ENCODE measurements around the gene HPX.
A peak's percentile ranks its signal among the peaks of the same experiment; 100 is the strongest.

The HPX gene

DNA sequence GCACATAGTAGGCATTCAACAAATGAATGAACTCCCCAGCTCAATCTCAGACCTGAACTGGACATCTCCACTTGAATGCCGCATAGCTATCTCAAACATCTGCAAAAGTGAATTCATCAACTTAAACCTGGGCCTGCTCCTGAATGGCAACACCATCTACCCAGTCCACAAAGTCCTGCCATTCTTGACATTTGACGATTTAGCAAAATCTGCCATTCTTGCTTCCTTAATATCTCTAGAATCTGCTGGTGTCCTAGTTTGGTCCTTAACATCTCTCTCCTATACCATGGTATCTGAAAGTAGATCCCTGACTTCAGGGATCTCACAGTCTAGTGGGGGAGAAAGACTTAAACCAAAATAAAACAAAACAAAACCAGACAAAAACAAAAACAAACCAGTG lies 12.4 kb upstream of the HPX start:
- Histone ChIP-seq H3K27ac (replicated peaks) (no peak overlapping the region), H3K27me3 (ENCODE audit: insufficient read depth, poor library complexity, severe bottlenecking) (no peaks in the 10 kb centered on the region), H3K4me3 (replicated peaks; ENCODE audit: insufficient read depth, low read length) (no peak overlapping the region)
- TF ChIP-seq POLR2AphosphoS5 (IDR thresholded peaks at IDR 0.05; ENCODE audit: low read depth) (no peak), GABPA (IDR thresholded peaks at IDR 0.05; ENCODE audit: low read depth) (no peak), SPI1 (IDR thresholded peaks at IDR 0.05; ENCODE audit: borderline replicate concordance, low read depth) (no peak)
- TF ChIP-seq, protein P1, sequence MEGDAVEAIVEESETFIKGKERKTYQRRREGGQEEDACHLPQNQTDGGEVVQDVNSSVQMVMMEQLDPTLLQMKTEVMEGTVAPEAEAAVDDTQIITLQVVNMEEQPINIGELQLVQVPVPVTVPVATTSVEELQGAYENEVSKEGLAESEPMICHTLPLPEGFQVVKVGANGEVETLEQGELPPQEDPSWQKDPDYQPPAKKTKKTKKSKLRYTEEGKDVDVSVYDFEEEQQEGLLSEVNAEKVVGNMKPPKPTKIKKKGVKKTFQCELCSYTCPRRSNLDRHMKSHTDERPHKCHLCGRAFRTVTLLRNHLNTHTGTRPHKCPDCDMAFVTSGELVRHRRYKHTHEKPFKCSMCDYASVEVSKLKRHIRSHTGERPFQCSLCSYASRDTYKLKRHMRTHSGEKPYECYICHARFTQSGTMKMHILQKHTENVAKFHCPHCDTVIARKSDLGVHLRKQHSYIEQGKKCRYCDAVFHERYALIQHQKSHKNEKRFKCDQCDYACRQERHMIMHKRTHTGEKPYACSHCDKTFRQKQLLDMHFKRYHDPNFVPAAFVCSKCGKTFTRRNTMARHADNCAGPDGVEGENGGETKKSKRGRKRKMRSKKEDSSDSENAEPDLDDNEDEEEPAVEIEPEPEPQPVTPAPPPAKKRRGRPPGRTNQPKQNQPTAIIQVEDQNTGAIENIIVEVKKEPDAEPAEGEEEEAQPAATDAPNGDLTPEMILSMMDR (IDR thresholded peaks at IDR 0.05; ENCODE audit: insufficient read depth, low read length), result no peak
- TF ChIP-seq, protein P2, sequence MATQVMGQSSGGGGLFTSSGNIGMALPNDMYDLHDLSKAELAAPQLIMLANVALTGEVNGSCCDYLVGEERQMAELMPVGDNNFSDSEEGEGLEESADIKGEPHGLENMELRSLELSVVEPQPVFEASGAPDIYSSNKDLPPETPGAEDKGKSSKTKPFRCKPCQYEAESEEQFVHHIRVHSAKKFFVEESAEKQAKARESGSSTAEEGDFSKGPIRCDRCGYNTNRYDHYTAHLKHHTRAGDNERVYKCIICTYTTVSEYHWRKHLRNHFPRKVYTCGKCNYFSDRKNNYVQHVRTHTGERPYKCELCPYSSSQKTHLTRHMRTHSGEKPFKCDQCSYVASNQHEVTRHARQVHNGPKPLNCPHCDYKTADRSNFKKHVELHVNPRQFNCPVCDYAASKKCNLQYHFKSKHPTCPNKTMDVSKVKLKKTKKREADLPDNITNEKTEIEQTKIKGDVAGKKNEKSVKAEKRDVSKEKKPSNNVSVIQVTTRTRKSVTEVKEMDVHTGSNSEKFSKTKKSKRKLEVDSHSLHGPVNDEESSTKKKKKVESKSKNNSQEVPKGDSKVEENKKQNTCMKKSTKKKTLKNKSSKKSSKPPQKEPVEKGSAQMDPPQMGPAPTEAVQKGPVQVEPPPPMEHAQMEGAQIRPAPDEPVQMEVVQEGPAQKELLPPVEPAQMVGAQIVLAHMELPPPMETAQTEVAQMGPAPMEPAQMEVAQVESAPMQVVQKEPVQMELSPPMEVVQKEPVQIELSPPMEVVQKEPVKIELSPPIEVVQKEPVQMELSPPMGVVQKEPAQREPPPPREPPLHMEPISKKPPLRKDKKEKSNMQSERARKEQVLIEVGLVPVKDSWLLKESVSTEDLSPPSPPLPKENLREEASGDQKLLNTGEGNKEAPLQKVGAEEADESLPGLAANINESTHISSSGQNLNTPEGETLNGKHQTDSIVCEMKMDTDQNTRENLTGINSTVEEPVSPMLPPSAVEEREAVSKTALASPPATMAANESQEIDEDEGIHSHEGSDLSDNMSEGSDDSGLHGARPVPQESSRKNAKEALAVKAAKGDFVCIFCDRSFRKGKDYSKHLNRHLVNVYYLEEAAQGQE (IDR thresholded peaks at IDR 0.05; ENCODE audit: insufficient replicate concordance, low read depth), result no peak
- DNase-seq (ENCODE audit: low read depth in 1 of 2, low spot score in 1 of 2), result no peak

DNA sequence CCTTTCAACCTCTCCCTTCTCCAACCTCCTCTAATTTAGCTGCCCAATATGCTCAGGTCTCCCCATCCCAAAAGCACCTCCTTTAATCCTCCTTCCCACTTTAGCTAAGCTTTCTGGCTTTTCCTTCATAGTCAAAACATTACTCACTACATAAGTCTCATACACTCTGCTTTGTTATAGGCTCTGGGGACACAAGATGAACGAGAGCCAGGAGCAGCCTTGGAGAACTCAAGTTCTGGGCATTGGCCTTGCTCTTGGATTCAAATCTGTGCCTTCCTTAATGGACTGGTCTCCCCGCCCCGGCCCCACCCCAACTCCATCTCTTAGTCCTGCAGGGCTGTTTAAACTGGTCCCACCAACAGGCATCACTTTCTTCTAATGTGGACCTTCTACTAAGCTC lies 11.4 kb upstream of the HPX start:
- H3K4me3 ChIP-seq (replicated peaks; ENCODE audit: insufficient read depth, low read length), result no peak overlapping the region
- no peak overlapping the region for H3K27ac ChIP-seq (replicated peaks)
- TF ChIP-seq POLR2AphosphoS5 (IDR thresholded peaks at IDR 0.05; ENCODE audit: low read depth), result no peak
- TF ChIP-seq SPI1 (IDR thresholded peaks at IDR 0.05; ENCODE audit: borderline replicate concordance, low read depth), result no peak
- TF ChIP-seq, protein P2 (IDR thresholded peaks at IDR 0.05; ENCODE audit: insufficient replicate concordance, low read depth), result no peak
- TF ChIP-seq, protein P1 (IDR thresholded peaks at IDR 0.05; ENCODE audit: insufficient read depth, low read length), result no peak
- no peak for TF ChIP-seq GABPA (IDR thresholded peaks at IDR 0.05; ENCODE audit: low read depth)
- DNase-seq (ENCODE audit: low read depth in 1 of 2, low spot score in 1 of 2), result no peak
- no peaks in the 10 kb centered on the region for H3K27me3 ChIP-seq (ENCODE audit: insufficient read depth, poor library complexity, severe bottlenecking)

DNA sequence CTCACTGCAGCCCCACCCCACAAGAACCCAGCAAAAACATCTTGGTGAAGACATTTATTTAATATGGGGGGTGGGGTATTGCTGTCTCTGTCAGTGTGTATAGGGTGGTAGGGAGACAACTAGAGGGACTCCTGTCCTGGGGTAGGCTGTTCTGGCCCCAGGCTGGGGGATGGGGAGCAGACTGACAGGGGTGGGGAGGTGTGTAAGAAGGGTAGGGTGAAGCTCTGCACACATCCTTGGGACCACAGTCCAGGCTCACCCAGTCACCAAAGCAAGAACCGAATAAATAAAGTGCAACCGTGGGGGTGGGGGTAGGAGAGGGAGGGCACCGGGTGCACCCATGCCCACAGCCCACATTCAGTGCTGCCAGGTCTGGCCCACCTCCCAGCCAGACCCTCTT lies 7.8 kb upstream of the HPX start:
- H3K27me3 ChIP-seq (ENCODE audit: insufficient read depth, poor library complexity, severe bottlenecking), result no peaks in the 10 kb centered on the region
- H3K4me3 ChIP-seq (replicated peaks; ENCODE audit: insufficient read depth, low read length), result no peak overlapping the region
- H3K27ac ChIP-seq (replicated peaks), result no peak overlapping the region
- TF ChIP-seq, protein P1 (IDR thresholded peaks at IDR 0.05; ENCODE audit: insufficient read depth, low read length), result no peak
- DNase-seq (ENCODE audit: low read depth in 1 of 2, low spot score in 1 of 2), result no peak

DNA sequence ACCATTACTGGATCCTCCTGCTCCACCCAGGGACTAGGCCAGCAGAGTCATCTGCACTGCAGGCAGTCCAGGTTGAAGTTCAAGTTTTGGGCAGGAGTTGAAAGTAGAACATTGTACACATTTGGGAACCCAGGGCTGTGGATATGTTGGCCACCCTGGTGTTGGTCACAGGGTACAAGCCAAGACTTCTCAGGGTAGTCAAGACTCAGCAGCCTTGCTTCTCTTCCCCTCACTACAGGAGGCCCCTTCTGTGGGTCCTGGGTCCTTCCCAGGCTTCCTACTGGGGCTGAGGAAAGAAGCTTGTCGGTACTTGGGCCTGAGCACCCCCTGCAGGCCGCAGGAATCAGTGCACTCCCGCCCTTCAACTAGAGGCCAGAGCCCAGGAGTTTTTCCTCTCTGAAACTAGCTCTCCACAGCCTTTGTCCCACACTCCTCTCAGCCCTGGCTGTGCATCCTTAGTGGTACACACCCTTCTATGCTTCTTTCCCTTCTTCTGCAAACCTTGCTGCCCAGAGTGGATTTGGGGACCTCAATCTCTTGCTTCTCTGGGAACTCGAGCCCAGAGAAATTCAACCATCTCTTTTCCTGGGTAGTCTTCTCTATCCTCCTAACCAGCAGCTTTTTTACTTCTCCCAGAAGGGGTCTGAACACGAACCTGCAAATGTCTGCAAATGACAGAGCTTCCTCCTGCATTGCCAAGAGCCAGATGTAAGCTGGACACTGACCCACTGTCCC lies 2.6 kb upstream of the HPX start:
- Histone ChIP-seq H3K27me3 (ENCODE audit: insufficient read depth, poor library complexity, severe bottlenecking) (no peaks in the 10 kb centered on the region), H3K4me3 (replicated peaks; ENCODE audit: insufficient read depth, low read length) (no peak overlapping the region), H3K27ac (replicated peaks) (no peak overlapping the region)
- TF ChIP-seq, protein P2 (IDR thresholded peaks at IDR 0.05; ENCODE audit: insufficient replicate concordance, low read depth), result no peak
- no peak for TF ChIP-seq SPI1 (IDR thresholded peaks at IDR 0.05; ENCODE audit: borderline replicate concordance, low read depth)
- TF ChIP-seq, protein P1 (IDR thresholded peaks at IDR 0.05; ENCODE audit: insufficient read depth, low read length), result peak; percentile 83
- DNase-seq (ENCODE audit: low read depth in 1 of 2, low spot score in 1 of 2), result peak; percentile 13 to 38
